ENCODE results near the gene DGKH. TPM values are rescaled to one million over a fixed set of nuclear protein-coding genes. Genes with fewer than 3 reads are reported as not detected.
"Not testable (repeated sequence)": the region's sequence is repeated elsewhere in the genome, so short reads cannot be mapped to it uniquely, and the experiment has no call there.

The DGKH gene
- total RNA-seq, 1 experiment from 2014 or later, result 8.6 TPM

GRCh38 chr13:42127047-42127446 lies 78.6 kb downstream of the DGKH start:
- Histone ChIP-seq H3K4me1 (no peaks in the 10 kb centered on the region), H3K9me3 (replicated peaks) (no peaks in the 10 kb centered on the region; the same call in 1 of the 2 replicates), H3K27ac (no peak overlapping the region), H3K27me3 (no peaks in the 10 kb centered on the region), H3K4me3 (no peak overlapping the region), H3K36me3 (peaks cover 2% of the 10 kb centered on the region; the same call in 1 of the 2 replicates)
- DNase-seq, result no peak

DNA sequence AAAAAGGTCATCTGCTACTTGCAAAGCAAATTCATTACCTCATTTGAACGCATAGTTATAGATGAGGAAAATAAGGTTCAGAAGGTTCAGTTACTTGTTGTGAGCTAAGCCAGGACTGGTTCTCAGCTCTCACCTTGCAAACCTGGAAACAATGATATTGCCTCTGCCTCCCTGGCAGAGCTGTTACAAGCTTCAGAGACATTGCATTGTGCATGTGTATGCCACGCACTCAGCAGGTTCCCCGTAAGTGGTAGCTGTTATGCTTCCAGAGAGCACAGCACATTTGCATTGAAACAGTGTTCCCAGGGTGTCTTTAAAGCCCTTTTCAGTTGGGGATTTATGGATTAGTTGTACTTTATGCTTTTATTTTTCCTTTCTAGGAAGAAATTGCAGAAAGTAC lies 80.6 kb downstream of the DGKH start:
- Histone ChIP-seq H3K4me1 (peaks cover 3% of the 10 kb centered on the region; the same call in 1 of the 2 replicates), H3K36me3 (peaks cover 2% of the 10 kb centered on the region; the same call in 1 of the 2 replicates), H3K27me3 (no peaks in the 10 kb centered on the region), H3K9me3 (replicated peaks) (no peaks in the 10 kb centered on the region), H3K4me3 (no peak overlapping the region), H3K27ac (no peak overlapping the region)
- no peak for DNase-seq

- Histone ChIP-seq H3K27me3 (no peaks in the 10 kb centered on the region), H3K27ac (no peak overlapping the region), H3K4me1 (peaks cover 6% of the 10 kb centered on the region; the same call in 1 of the 2 replicates), H3K9me3 (replicated peaks) (no peaks in the 10 kb centered on the region), H3K36me3 (no peaks in the 10 kb centered on the region), H3K4me3 (no peak overlapping the region)
- DNase-seq, result no peak
Measured at GRCh38 chr13:42136518-42136917, 88.1 kb downstream of the DGKH start.

DNA sequence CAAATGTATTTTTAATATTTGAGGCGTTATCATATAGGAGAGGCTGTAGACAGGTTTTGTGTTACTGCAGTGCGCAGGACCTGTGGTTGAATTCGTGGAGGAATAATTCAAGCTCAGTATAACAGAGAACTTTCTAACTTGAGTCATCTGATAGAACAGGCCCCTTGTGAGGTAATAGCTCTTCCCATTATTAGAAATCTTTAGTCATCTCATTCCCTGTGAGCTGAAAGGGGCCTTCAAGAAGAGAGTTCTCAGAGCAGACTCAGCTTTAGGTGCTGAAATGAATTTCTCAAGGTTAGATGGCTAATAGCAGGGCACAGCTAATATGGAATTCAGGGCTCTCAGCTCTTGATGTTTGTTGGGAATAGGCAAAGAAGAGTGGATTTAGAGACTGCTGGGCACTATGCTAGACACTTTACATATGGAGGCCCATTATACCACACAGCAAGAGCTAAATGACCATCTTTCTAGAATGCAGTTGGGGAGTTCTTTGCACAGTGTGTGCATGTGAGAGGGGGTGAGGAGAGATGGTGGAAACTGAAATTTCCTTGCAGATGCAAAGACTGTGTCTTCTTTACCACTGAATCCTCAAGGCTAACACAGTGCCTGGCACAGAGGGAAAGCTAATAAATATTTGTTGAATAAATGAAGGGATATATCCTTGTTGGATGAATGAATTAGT lies 89.5 kb downstream of the DGKH start:
- no peaks in the 10 kb centered on the region for H3K36me3 ChIP-seq
- H3K4me3 ChIP-seq, result no peak overlapping the region
- H3K9me3 ChIP-seq (replicated peaks), result no peaks in the 10 kb centered on the region
- H3K4me1 ChIP-seq, result peaks cover 6% of the 10 kb centered on the region; the same call in 1 of the 2 replicates
- no peak for DNase-seq
- H3K27ac ChIP-seq, result no peak overlapping the region
- H3K27me3 ChIP-seq, result no peaks in the 10 kb centered on the region

- no peaks in the 10 kb centered on the region; the same call in 1 of the 2 replicates for H3K36me3 ChIP-seq
- no peaks in the 10 kb centered on the region for H3K4me1 ChIP-seq
- no peak for DNase-seq
- no peak overlapping the region for H3K27ac ChIP-seq
- H3K4me3 ChIP-seq, result no peak overlapping the region
- H3K9me3 ChIP-seq (replicated peaks), result no peaks in the 10 kb centered on the region
- H3K27me3 ChIP-seq, result no peaks in the 10 kb centered on the region
Measured at GRCh38 chr13:42140494-42140893, 92.0 kb downstream of the DGKH start.

- not testable (repeated sequence) for H3K36me3 ChIP-seq; DNase-seq; H3K4me3 ChIP-seq; H3K9me3 ChIP-seq (replicated peaks); H3K4me1 ChIP-seq; H3K27me3 ChIP-seq; H3K27ac ChIP-seq
Measured at GRCh38 chr13:42141052-42141451, 92.6 kb downstream of the DGKH start.

GRCh38 chr13:42146359-42146758 lies 97.9 kb downstream of the DGKH start:
- no peak for DNase-seq
- Histone ChIP-seq H3K36me3 (no peaks in the 10 kb centered on the region; the same call in none of the 2 replicates), H3K4me3 (no peak overlapping the region)

GRCh38 chr13:42148538-42148937 lies 100.1 kb downstream of the DGKH start:
- Histone ChIP-seq H3K27ac (no peak overlapping the region), H3K27me3 (no peaks in the 10 kb centered on the region), H3K9me3 (replicated peaks) (no peaks in the 10 kb centered on the region), H3K4me3 (no peak overlapping the region), H3K4me1 (no peaks in the 10 kb centered on the region), H3K36me3 (peaks cover 3% of the 10 kb centered on the region)
- DNase-seq, result no peak

More at GRCh38 chr13:42146359-42146758, 97.9 kb downstream of the DGKH start:
- H3K27me3 ChIP-seq, result no peaks in the 10 kb centered on the region
- H3K9me3 ChIP-seq (replicated peaks), result no peaks in the 10 kb centered on the region
- no peak overlapping the region for H3K27ac ChIP-seq
- no peaks in the 10 kb centered on the region for H3K4me1 ChIP-seq

- no peak overlapping the region for H3K27ac ChIP-seq
- H3K27me3 ChIP-seq, result no peaks in the 10 kb centered on the region
- H3K4me1 ChIP-seq, result no peaks in the 10 kb centered on the region
- H3K9me3 ChIP-seq (replicated peaks), result no peaks in the 10 kb centered on the region
- peaks cover 3% of the 10 kb centered on the region for H3K36me3 ChIP-seq
- DNase-seq, result no peak
- H3K4me3 ChIP-seq, result no peak overlapping the region
Measured at GRCh38 chr13:42149136-42149535, 100.7 kb downstream of the DGKH start.

- Histone ChIP-seq H3K36me3 (peaks cover 3% of the 10 kb centered on the region), H3K4me1 (no peaks in the 10 kb centered on the region), H3K4me3 (no peak overlapping the region), H3K27ac (no peak overlapping the region), H3K9me3 (replicated peaks) (no peaks in the 10 kb centered on the region), H3K27me3 (no peaks in the 10 kb centered on the region)
- no peak for DNase-seq
Measured at GRCh38 chr13:42151781-42152180, 103.3 kb downstream of the DGKH start.

GRCh38 chr13:42152495-42152894 lies 104.0 kb downstream of the DGKH start:
- Histone ChIP-seq H3K9me3 (replicated peaks) (no peaks in the 10 kb centered on the region), H3K4me3 (no peak overlapping the region), H3K4me1 (no peaks in the 10 kb centered on the region), H3K36me3 (peaks cover 3% of the 10 kb centered on the region), H3K27ac (no peak overlapping the region), H3K27me3 (no peaks in the 10 kb centered on the region)
- no peak for DNase-seq

DNA sequence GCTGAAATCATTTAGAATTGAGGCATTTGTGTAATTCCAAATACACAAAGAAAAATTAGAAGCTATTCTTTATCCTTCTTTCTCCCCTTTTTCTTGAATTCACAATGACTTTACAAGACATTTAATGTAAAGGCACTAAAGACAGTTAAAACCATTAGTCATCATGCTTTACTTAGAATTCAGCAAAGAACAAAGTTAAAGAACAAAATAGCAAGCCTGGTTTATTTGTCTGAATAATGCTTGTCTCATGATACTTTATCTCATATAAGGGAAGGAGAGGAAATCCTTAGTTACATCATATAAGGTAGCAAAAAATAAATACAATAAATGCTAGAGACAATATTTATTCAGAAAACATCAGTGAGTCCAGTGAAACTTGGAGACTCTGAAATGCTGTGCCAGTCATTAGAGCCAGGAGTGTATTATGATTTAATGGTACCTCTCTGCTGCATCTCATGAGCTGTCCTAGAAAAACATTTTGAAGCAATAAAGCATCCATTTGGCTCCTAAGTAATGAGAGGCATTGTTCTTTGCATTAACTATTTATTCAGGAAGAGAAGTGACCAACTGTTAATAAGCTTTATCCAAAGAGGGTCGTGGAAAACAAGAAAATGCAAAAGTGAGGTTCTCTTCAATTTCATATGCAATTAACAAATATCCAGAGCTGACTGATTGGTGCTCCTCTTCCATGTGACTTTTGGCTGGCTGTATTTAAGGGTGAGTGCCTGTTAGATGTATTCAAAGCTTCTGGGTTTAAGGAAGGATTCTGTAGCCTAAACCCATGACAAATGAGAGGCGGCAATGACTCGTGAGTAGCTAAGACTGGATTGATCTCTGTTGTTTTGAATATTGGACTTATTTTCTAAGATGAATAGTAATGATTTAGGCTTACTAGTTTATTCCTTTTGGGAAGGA lies 105.0 kb downstream of the DGKH start:
- Histone ChIP-seq H3K36me3 (peaks cover 3% of the 10 kb centered on the region; the same call in 1 of the 2 replicates), H3K27ac (no peak overlapping the region), H3K4me3 (no peak overlapping the region), H3K4me1 (no peaks in the 10 kb centered on the region), H3K27me3 (no peaks in the 10 kb centered on the region), H3K9me3 (replicated peaks) (no peaks in the 10 kb centered on the region)
- DNase-seq, result no peak

GRCh38 chr13:42155251-42155650 lies 106.8 kb downstream of the DGKH start:
- no peak for DNase-seq
- H3K36me3 ChIP-seq, result peaks cover 3% of the 10 kb centered on the region; the same call in 1 of the 2 replicates
- H3K27ac ChIP-seq, result no peak overlapping the region
- H3K9me3 ChIP-seq (replicated peaks), result no peaks in the 10 kb centered on the region
- H3K27me3 ChIP-seq, result no peaks in the 10 kb centered on the region
- H3K4me1 ChIP-seq, result no peaks in the 10 kb centered on the region
- H3K4me3 ChIP-seq, result no peak overlapping the region

DNA sequence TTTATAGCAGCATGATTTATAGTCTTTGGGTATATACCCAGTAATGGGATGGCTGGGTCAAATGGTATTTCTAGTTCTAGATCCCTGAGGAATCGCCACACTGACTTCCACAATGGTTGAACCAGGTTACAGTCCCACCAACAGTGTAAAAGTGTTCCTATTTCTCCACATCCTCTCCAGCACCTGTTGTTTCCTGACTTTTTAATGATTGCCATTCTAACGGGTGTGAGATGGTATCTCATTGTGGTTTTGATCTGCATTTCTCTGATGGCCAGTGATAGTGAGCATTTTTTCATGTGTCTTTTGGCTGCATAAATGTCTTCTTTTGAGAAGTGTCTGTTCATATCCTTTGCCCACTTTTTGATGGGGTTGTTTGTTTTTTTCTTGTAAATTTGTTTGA lies 114.9 kb downstream of the DGKH start:
- not testable (repeated sequence) for H3K4me3 ChIP-seq; H3K9me3 ChIP-seq (replicated peaks); H3K4me1 ChIP-seq; H3K36me3 ChIP-seq; H3K27me3 ChIP-seq; H3K27ac ChIP-seq; DNase-seq

- H3K27me3 ChIP-seq; DNase-seq; H3K36me3 ChIP-seq; H3K4me3 ChIP-seq; H3K4me1 ChIP-seq; H3K27ac ChIP-seq; H3K9me3 ChIP-seq (replicated peaks): not testable (repeated sequence)
Measured at GRCh38 chr13:42163910-42164309, 115.5 kb downstream of the DGKH start.
